ENCODE data around the gene TTC33.
A peak's percentile ranks its signal among the peaks of the same experiment; 100 is the strongest.
"Not testable (repeated sequence)": the region's sequence is repeated elsewhere in the genome, so short reads cannot be mapped to it uniquely, and the experiment has no call there.

TTC33 gene

GRCh38 chr5:40779561-40779960 is 23.8 kb upstream of the TTC33 start:
- DNase-seq (ENCODE audit: low spot score) = no peak

GRCh38 chr5:40778133-40778532 is 22.4 kb upstream of the TTC33 start:
- DNase-seq (ENCODE audit: low spot score) = no peak

- DNase-seq (ENCODE audit: low spot score) = no peak
Measured at GRCh38 chr5:40776658-40776977, 20.9 kb upstream of the TTC33 start.

- DNase-seq (ENCODE audit: low spot score) = no peak
Measured at GRCh38 chr5:40775846-40776657, 20.3 kb upstream of the TTC33 start.

- no peak for DNase-seq (ENCODE audit: low spot score)
Measured at GRCh38 chr5:40775085-40775845, 19.5 kb upstream of the TTC33 start.

- DNase-seq (ENCODE audit: low spot score) = no peak
Measured at GRCh38 chr5:40774623-40775022, 18.9 kb upstream of the TTC33 start.

GRCh38 chr5:40770764-40771163 is 15.0 kb upstream of the TTC33 start:
- DNase-seq (ENCODE audit: low spot score) = no peak

- peak; percentile 7 for DNase-seq (ENCODE audit: low spot score)
Measured at GRCh38 chr5:40762705-40763104, 6.9 kb upstream of the TTC33 start.

- DNase-seq (ENCODE audit: low spot score) = no peak
Measured at GRCh38 chr5:40757400-40757799, 1.6 kb upstream of the TTC33 start.

- peak; percentile 81 for DNase-seq (ENCODE audit: low spot score)
Measured at GRCh38 chr5:40755093-40755406, 711 bp downstream of the TTC33 start.

- peak; percentile 22 for DNase-seq (ENCODE audit: low spot score)
Measured at GRCh38 chr5:40754381-40755092, 1.2 kb downstream of the TTC33 start.

GRCh38 chr5:40746703-40747102 is 9.1 kb downstream of the TTC33 start:
- no peak for DNase-seq (ENCODE audit: low spot score)

- DNase-seq (ENCODE audit: low spot score) = no peak
Measured at GRCh38 chr5:40743771-40744170, 12.0 kb downstream of the TTC33 start.

- DNase-seq (ENCODE audit: low spot score) = no peak
Measured at GRCh38 chr5:40738502-40738901, 17.3 kb downstream of the TTC33 start.

- peak; percentile 49 for DNase-seq (ENCODE audit: low spot score)
Measured at GRCh38 chr5:40736103-40736875, 19.5 kb downstream of the TTC33 start.

GRCh38 chr5:40735609-40736008 is 20.2 kb downstream of the TTC33 start:
- no peak for DNase-seq (ENCODE audit: low spot score)

- peak; percentile 20 for DNase-seq (ENCODE audit: low spot score)
Measured at GRCh38 chr5:40734986-40735385, 20.8 kb downstream of the TTC33 start.

GRCh38 chr5:40733879-40734563 is 21.7 kb downstream of the TTC33 start:
- no peak for DNase-seq (ENCODE audit: low spot score)

GRCh38 chr5:40733434-40733833 is 22.3 kb downstream of the TTC33 start:
- no peak for DNase-seq (ENCODE audit: low spot score)

- not testable (repeated sequence) for DNase-seq (ENCODE audit: low spot score)
Measured at GRCh38 chr5:40722497-40722911, 33.3 kb downstream of the TTC33 start.

GRCh38 chr5:40720069-40720468 is 35.7 kb downstream of the TTC33 start:
- no peak for DNase-seq (ENCODE audit: low spot score)

- peak; percentile 53 for DNase-seq (ENCODE audit: low spot score)
Measured at GRCh38 chr5:40717281-40717680, 38.5 kb downstream of the TTC33 start.
